Activated CD4-positive, alpha-beta T cell treated with anti-CD3 and anti-CD28 coated beads for 48 hours (primary cell): Measurements from ENCODE around the gene LDHAL6B.

Source experiments
- DNase-seq: peaks from one replicate; pipeline ENCODE4 v3.0.0-alpha.2; 2020

Gene LDHAL6B

DNA sequence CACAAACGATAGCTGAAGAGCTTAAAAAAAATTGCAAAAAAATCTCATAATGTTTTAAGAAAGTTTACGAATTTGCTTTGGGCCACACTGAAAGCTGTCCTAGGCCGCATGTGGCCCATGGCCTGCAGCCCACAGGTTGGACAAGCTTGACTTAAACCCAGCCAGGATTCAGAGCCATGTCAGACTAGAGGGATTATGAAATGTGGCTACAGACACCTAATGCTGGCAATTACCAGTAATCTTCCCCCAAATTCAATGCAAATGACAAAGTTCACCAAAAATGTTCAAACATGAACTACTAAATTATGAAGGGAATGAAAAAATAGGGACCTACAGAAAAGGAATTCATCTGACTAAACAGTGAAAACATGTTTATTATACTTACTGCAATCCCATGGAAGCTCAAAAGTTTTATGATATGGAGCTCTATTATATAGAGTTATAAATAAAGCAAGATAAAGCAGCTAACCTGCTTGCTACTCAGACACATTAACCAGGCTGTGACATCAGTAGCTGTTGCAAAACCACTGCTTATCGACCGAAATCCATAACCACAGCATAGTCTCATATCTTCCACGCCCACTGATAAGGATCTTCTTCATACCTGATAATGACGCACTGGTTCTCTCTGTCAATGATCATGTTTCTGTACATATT, 49.2 kb downstream of the LDHAL6B start:
- peak; percentile 42 for DNase-seq

DNA sequence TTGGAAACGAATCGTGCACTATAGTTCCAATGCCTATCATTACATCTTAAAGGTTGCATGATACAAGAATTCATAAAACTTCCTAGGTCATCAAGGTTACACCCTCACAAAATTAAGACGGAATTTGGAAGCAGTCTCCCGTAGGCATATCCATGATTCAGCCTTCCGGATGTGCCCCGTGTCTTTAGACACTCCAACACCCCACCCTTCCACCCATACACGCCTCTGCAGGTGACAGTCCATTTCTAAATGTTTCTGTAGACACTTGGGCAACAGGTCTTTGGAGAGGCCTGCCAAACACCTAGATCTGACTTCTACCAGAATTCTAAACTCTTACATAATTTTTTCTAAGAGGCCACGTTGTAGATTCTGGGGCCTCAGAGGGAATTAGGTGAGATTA, 49.8 kb downstream of the LDHAL6B start:
- DNase-seq, result no peak

DNA sequence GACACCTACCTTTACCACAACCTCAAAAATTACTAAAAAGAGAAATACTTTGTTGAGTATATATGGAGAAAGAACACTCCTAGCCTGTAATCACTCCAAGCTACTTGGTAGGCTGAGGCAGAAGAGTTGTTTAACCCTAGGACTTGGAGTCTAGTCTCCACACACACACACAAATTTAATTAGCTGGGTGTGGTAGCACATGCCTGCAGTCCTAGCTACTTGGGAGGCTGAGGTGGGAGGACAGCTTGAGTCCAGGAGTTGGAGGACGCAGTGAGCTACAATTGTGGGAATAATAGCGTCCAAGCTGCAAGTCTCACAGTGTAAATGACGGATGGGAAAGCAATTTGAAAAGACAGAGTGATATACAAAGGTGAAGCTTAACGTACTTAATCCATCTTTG, 50.5 kb downstream of the LDHAL6B start:
- no peak for DNase-seq
